HepG2 (cell line): ENCODE data around the gene MORN3. TPM values are rescaled to one million over a fixed set of nuclear protein-coding genes. Genes with fewer than 3 reads are reported as not detected.

Source experiments
- ATAC-seq: fragments of 200-7000 bp; cut with Tn5 transposase; 3 replicates; pipeline ENCODE4 v1.9.1; 2020; ENCODE audit warnings: mild to moderate bottlenecking, moderate library complexity
- BruUV-seq: library from RNA; stranded (reverse); fragments of 400-500 nt; replicated peaks from 2 replicates; lab custom pipeline; 2021; lab: Mats Ljungman, UMichigan
- CTCF ChIA-PET: fragments of 300-600 bp; formaldehyde crosslinking; extraction: SDS; loops from one replicate; lab custom pipeline; 2021; ENCODE audit warnings: low total read pairs, inconsistent platforms, low intra/inter-chr PET ratio; lab: Yijun Ruan, JAX
- POLR2A ChIA-PET: fragments of 350-600 bp; sonication (Branson Sonifier 250); formaldehyde crosslinking; loops from one replicate; lab custom pipeline; 2020; ENCODE audit warnings: antibody characterized with exemption, inconsistent platforms; lab: Yijun Ruan, JAX
- DNase-seq: peaks from one replicate; pipeline ENCODE4 v3.0.0-alpha.2; 2015; ENCODE audit warnings: low spot score
- FAIRE-seq: peaks from 3 replicates; lab custom pipeline; 2011; peaks lifted over from hg19 to GRCh38; lab: Jason Lieb, UNC
- H2AFZ ChIP-seq: one replicate; pipeline ENCODE4 v1.6.1; 2011; ENCODE audit warnings: low read length, inconsistent platforms
- H3K27ac ChIP-seq: fragments of 300-600 bp; 3 replicates; pipeline ENCODE4 v1.8.0; 2011; ENCODE audit warnings: mixed run types, mild to moderate bottlenecking, mixed read lengths, low read length, inconsistent platforms; ENCODE audit not compliant: insufficient read depth; ENCODE audit errors: extremely low read length
- H3K27me3 ChIP-seq, 2 experiments: fragments of 200-600 bp in 1 of 2; 2 replicates in 1 of 2; 3 replicates in 1 of 2; pipeline versions ENCODE4 v1.6.0 to v1.8.0; 2011; ENCODE audit warnings: low read length in 2 of 2, mild to moderate bottlenecking in 2 of 2, moderate library complexity in 2 of 2, inconsistent platforms in 1 of 2; ENCODE audit not compliant: insufficient read depth in 2 of 2, control insufficient read depth in 1 of 2
- H3K36me3 ChIP-seq, 2 experiments: fragments of 200-600 bp in 1 of 2; replicated peaks in 1 of 2; 2 replicates in 1 of 2; 3 replicates in 1 of 2; pipeline versions ENCODE4 v1.5.1 to v1.8.0; 2011; ENCODE audit warnings: low read length in 2 of 2, inconsistent platforms in 1 of 2; ENCODE audit not compliant: insufficient read depth in 2 of 2, control insufficient read depth in 1 of 2
- H3K4me1 ChIP-seq: 2 replicates; pipeline ENCODE4 v1.5.1; 2012; ENCODE audit warnings: low read length, inconsistent platforms; ENCODE audit not compliant: insufficient read depth
- H3K4me2 ChIP-seq: 2 replicates; pipeline ENCODE4 v1.6.0; 2011; ENCODE audit warnings: low read depth, low read length, inconsistent platforms
- H3K4me3 ChIP-seq, 3 experiments: fragments of 200-600 bp in 1 of 3; sonication (generic), shearing (Covaris generic) in 1 of 3; replicated peaks in 1 of 3; 2 replicates each; pipeline ENCODE4 v1.5.1; 2011 to 2016; ENCODE audit warnings: low read length in 3 of 3, inconsistent platforms in 2 of 3, low read depth in 2 of 3, mild to moderate bottlenecking in 2 of 3, control low read depth in 1 of 3, mixed read lengths in 1 of 3; ENCODE audit not compliant: insufficient read depth in 1 of 3
- H3K79me2 ChIP-seq: one replicate; pipeline ENCODE4 v1.6.1; 2011; ENCODE audit warnings: low read length, inconsistent platforms; ENCODE audit not compliant: insufficient read depth
- H3K9ac ChIP-seq: 2 replicates; pipeline ENCODE4 v1.6.0; 2011; ENCODE audit warnings: mild to moderate bottlenecking, low read depth, low read length, inconsistent platforms; ENCODE audit not compliant: insufficient read depth
- H3K9me3 ChIP-seq: 2 replicates; pipeline ENCODE4 v1.5.1; 2012; ENCODE audit warnings: mild to moderate bottlenecking, low read length
- H4K20me1 ChIP-seq: 2 replicates; pipeline ENCODE4 v1.6.0; 2011; ENCODE audit warnings: inconsistent platforms, mild to moderate bottlenecking, low read length, moderate library complexity; ENCODE audit not compliant: insufficient read depth
- CENPT ChIP-seq: sonication (generic); formaldehyde crosslinking; IDR thresholded peaks from 2 replicates; pipeline ENCODE4 v1.8.0; 2022; ENCODE audit warnings: low read depth, mild to moderate bottlenecking, moderate library complexity, missing genetic modification reagents
- CREM ChIP-seq, 2 experiments: sonication (generic) in 1 of 2; formaldehyde crosslinking in 1 of 2; IDR thresholded peaks; 2 replicates each; pipeline versions ENCODE4 v1.4.0 to v1.6.1; 2016 to 2020; ENCODE audit warnings: antibody characterized with exemption in 1 of 2, mild to moderate bottlenecking in 1 of 2, missing genetic modification reagents in 1 of 2
- DPF2 ChIP-seq: sonication (generic); formaldehyde crosslinking; IDR thresholded peaks from 2 replicates; pipeline ENCODE4 v1.4.0; 2020; ENCODE audit warnings: mild to moderate bottlenecking, low read depth, missing genetic modification reagents, borderline replicate concordance
- E2F5 ChIP-seq: sonication (generic); formaldehyde crosslinking; conservative IDR thresholded peaks from 2 replicates; pipeline ENCODE4 v1.4.0; 2020; ENCODE audit warnings: missing genetic modification reagents
- KAT7 ChIP-seq: IDR thresholded peaks from 2 replicates; pipeline ENCODE4 v1.6.1; 2018; ENCODE audit warnings: borderline replicate concordance, missing compliant biosample characterization
- MNT ChIP-seq: fragments of 450-650 bp; IDR thresholded peaks from 2 replicates; pipeline ENCODE4 v1.6.1; 2016
- MTF2 ChIP-seq: sonication (generic); formaldehyde crosslinking; IDR thresholded peaks from 2 replicates; pipeline ENCODE4 v1.5.0; 2020; ENCODE audit warnings: missing genetic modification reagents, borderline replicate concordance
- PATZ1 ChIP-seq: sonication (generic); formaldehyde crosslinking; IDR thresholded peaks from 2 replicates; pipeline ENCODE4 v1.4.0; 2020; ENCODE audit warnings: missing genetic modification reagents
- ZMAT3 ChIP-seq: sonication (generic); formaldehyde crosslinking; conservative IDR thresholded peaks from 2 replicates; pipeline ENCODE4 v1.7.0; 2021; ENCODE audit warnings: missing genetic modification reagents
- ZNF430 ChIP-seq: sonication (generic); formaldehyde crosslinking; IDR thresholded peaks from 2 replicates; pipeline ENCODE4 v1.9.0; 2021; ENCODE audit warnings: mild to moderate bottlenecking, missing genetic modification reagents
- WGBS: methylation state at CpG from one replicate; pipeline ENCODE4 v1.1.6; 2017; ENCODE audit warnings: low lambda C conversion rate; 5-methylcytosine and 5-hydroxymethylcytosine counted together
- in situ Hi-C: cut with HindIII; loops from 2 replicates; pipeline ENCODE4 v1.10.0; 2017; ENCODE audit warnings: low pct_unique_long_range_greater_than_20kb; ENCODE audit not compliant: extremely low pct_ligation_motif_present
- intact Hi-C: fragments of 100-400 bp; cut with micrococcal nuclease; formaldehyde crosslinking; loops from one replicate; pipeline ENCODE4 v1.10.0; 2022; ENCODE audit not compliant: unreplicated experiment
- polyA plus RNA-seq, 8 experiments: library from polyadenylated mRNA; depleted of rRNA in 3 of 8; stranded (reverse) in 7 of 8; unstranded in 1 of 8; fragments of >200 nt; fragmentation: Illumina TruSeq in 4 of 8; extraction: Trizol in 4 of 8; gene quantifications; 2 replicates each; pipeline versions ENCODE4 v1.2.1 to v1.2.3, GENCODE V29; 2011 to 2016; ENCODE audit warnings: low read depth in 4 of 8, missing spikeins in 1 of 8, mixed read lengths in 1 of 8; ENCODE audit not compliant: insufficient read depth in 1 of 8
- total RNA-seq, 5 experiments: library from RNA; depleted of rRNA; stranded (reverse); fragments of >200 nt; fragmentation: Illumina TruSeq; extraction: Trizol; gene quantifications; 2 replicates each; pipeline ENCODE4 v1.2.3, GENCODE V29; 2016; ENCODE audit warnings: low read depth in 1 of 5
- TF ChIP-seq, protein P1 (sequence below): sonication (generic); formaldehyde crosslinking; IDR thresholded peaks from 2 replicates; pipeline ENCODE4 v1.5.0; 2020; ENCODE audit warnings: missing genetic modification reagents, mild to moderate bottlenecking, borderline replicate concordance
- TF ChIP-seq, protein P2 (sequence below): sonication (generic); formaldehyde crosslinking; IDR thresholded peaks from 2 replicates; pipeline ENCODE4 v1.4.0; 2020; ENCODE audit warnings: missing genetic modification reagents, mild to moderate bottlenecking, borderline replicate concordance
- TF ChIP-seq, protein P3 (sequence below): sonication (generic); formaldehyde crosslinking; IDR thresholded peaks from 2 replicates; pipeline ENCODE4 v1.4.0; 2020; ENCODE audit warnings: missing genetic modification reagents, borderline replicate concordance

MORN3 gene
- total and polyA plus RNA-seq, 2 of the 13 experiments (the other 11 are each of a cell fraction or from before 2014, with no cell fraction given): 1.1 to 2.0 TPM

DNA sequence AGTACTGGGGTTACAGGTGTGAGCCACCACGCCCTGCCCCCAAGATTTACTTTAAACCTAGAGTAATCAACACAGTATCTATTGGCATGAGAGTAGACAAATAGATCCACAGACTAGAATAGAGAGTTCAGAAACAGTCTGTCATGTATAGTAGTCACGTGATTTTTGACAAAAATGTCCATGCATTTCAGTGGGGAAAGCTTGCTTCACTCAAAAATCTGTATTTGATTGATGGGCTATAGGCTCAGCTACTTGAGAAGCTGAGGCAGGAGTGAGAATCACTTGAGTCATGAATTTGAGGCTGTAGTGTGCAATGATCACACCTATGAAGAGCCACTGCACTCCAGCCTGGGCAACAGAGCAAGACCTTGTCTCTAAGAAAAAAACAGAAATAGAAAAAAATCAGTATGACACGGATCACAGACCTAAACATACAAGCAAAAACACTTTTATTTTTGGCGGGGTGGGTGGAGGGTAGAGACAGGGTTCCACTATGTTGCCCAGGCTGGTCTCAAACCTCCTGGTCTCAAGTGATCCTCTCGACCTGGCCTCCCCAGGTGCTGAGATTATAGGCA is 50.7 kb downstream of the MORN3 start:
- in situ Hi-C loops: no loop called here
- ATAC-seq: 0 out of 3 replicates have a peak, but pooled peaks have one; percentile 16
- TF ChIP-seq MTF2 (CRISPR knock-in tag): no peak
- TF ChIP-seq, protein P1, sequence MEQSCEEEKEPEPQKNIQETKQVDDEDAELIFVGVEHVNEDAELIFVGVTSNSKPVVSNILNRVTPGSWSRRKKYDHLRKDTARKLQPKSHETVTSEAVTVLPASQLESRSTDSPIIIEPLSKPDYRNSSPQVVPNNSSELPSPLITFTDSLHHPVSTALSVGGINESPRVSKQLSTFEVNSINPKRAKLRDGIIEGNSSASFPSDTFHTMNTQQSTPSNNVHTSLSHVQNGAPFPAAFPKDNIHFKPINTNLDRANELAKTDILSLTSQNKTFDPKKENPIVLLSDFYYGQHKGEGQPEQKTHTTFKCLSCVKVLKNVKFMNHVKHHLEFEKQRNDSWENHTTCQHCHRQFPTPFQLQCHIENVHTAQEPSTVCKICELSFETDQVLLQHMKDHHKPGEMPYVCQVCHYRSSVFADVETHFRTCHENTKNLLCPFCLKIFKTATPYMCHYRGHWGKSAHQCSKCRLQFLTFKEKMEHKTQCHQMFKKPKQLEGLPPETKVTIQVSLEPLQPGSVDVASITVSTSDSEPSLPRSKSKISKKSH: no peak
- no peak for TF ChIP-seq DPF2
- TF ChIP-seq PATZ1 (CRISPR knock-in tag): peak; percentile 31; the same call in 1 of the 2 replicates
- TF ChIP-seq CREM (IDR thresholded peaks at IDR 0.05): no peak
- no peak for TF ChIP-seq CREM (CRISPR knock-in tag; IDR thresholded peaks at IDR 0.05)
- TF ChIP-seq MNT: no peak
- no peak for TF ChIP-seq E2F5 (CRISPR knock-in tag)
- TF ChIP-seq, protein P2, sequence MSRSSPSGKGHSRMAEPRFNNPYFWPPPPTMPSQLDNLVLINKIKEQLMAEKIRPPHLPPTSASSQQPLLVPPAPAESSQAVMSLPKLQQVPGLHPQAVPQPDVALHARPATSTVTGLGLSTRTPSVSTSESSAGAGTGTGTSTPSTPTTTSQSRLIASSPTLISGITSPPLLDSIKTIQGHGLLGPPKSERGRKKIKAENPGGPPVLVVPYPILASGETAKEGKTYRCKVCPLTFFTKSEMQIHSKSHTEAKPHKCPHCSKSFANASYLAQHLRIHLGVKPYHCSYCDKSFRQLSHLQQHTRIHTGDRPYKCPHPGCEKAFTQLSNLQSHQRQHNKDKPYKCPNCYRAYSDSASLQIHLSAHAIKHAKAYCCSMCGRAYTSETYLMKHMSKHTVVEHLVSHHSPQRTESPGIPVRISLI: no peak
- TF ChIP-seq KAT7 (CRISPR knock-in tag): no peak
- TF ChIP-seq CENPT (CRISPR knock-in tag): no peak
- TF ChIP-seq ZMAT3 (CRISPR knock-in tag): no peak
- TF ChIP-seq ZNF430 (CRISPR knock-in tag): no peak
- TF ChIP-seq, protein P3, sequence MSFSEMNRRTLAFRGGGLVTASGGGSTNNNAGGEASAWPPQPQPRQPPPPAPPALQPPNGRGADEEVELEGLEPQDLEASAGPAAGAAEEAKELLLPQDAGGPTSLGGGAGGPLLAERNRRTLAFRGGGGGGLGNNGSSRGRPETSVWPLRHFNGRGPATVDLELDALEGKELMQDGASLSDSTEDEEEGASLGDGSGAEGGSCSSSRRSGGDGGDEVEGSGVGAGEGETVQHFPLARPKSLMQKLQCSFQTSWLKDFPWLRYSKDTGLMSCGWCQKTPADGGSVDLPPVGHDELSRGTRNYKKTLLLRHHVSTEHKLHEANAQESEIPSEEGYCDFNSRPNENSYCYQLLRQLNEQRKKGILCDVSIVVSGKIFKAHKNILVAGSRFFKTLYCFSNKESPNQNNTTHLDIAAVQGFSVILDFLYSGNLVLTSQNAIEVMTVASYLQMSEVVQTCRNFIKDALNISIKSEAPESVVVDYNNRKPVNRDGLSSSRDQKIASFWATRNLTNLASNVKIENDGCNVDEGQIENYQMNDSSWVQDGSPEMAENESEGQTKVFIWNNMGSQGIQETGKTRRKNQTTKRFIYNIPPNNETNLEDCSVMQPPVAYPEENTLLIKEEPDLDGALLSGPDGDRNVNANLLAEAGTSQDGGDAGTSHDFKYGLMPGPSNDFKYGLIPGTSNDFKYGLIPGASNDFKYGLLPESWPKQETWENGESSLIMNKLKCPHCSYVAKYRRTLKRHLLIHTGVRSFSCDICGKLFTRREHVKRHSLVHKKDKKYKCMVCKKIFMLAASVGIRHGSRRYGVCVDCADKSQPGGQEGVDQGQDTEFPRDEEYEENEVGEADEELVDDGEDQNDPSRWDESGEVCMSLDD (CRISPR knock-in tag): peak; percentile 70; the same call in 1 of the 2 replicates

More for the DNA sequence above, 50.7 kb downstream of the MORN3 start:
- Histone ChIP-seq H3K4me3 (no peak overlapping the region), H2AFZ (no peak overlapping the region), H4K20me1 (no peaks in the 10 kb centered on the region), H3K79me2 (no peaks in the 10 kb centered on the region), H3K4me1 (peaks cover 64% of the 10 kb centered on the region), H3K36me3 (no peaks in the 10 kb centered on the region), H3K9ac (no peak overlapping the region), H3K27ac (no peak overlapping the region), H3K4me2 (peak overlapping the region; percentile 36; the same call in 1 of the 2 replicates), H3K27me3 (no peaks in the 10 kb centered on the region), H3K9me3 (no peaks in the 10 kb centered on the region)
- peak; percentile 37 for DNase-seq
- no peak for FAIRE-seq
- no TSS peak for BruUV-seq
- WGBS: 22% methylated on average over 5 of the region's 5 CpGs
- intact Hi-C loops: no loop called here
- ChIA-PET CTCF (no interaction called here), POLR2A (no interaction called here)
